GM12873 (cell line): ENCODE data around the gene COL5A1.

Source experiments
- TF ChIP-seq, protein P1 (sequence below): IDR thresholded peaks from 2 replicates; pipeline ENCODE4 v1.5.1; 2012; ENCODE audit warnings: low read depth, mild to moderate bottlenecking, moderate library complexity, low read length, control low read depth; ENCODE audit not compliant: insufficient read depth; ENCODE audit errors: missing control alignments

COL5A1 gene

DNA sequence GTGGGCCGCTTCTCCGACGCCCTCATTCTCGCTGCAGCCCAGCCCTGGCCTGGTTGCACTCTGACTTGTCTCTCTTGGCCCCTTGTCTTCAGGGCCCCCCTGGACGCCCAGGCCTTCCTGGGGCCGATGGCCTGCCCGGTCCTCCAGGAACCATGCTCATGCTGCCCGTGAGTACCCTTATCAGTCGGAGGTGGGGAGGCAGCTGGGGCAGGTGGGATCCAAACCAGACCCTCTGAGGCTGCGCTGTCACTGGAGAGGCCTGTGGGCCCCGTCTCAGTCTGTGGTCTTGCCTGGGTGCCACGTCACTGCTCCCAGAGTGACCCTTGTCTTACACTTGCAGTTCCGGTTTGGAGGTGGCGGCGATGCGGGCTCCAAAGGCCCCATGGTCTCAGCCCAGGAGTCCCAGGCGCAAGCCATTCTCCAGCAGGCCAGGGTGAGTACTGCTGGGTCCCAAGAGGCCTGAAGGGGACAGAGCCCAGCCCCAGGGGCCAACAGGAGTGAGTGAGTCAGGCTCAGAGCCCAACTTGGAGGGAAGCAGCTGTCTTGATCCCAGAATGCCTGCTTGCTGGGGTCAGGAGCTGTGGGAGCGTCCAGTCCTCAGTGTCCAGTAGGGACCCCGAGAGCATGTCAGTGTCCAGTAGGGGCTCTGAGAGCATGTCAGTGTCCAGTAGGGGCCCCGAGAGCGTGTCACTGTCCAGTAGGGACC is 109.0 kb downstream of the COL5A1 start:
- TF ChIP-seq, protein P1, sequence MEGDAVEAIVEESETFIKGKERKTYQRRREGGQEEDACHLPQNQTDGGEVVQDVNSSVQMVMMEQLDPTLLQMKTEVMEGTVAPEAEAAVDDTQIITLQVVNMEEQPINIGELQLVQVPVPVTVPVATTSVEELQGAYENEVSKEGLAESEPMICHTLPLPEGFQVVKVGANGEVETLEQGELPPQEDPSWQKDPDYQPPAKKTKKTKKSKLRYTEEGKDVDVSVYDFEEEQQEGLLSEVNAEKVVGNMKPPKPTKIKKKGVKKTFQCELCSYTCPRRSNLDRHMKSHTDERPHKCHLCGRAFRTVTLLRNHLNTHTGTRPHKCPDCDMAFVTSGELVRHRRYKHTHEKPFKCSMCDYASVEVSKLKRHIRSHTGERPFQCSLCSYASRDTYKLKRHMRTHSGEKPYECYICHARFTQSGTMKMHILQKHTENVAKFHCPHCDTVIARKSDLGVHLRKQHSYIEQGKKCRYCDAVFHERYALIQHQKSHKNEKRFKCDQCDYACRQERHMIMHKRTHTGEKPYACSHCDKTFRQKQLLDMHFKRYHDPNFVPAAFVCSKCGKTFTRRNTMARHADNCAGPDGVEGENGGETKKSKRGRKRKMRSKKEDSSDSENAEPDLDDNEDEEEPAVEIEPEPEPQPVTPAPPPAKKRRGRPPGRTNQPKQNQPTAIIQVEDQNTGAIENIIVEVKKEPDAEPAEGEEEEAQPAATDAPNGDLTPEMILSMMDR = no peak

DNA sequence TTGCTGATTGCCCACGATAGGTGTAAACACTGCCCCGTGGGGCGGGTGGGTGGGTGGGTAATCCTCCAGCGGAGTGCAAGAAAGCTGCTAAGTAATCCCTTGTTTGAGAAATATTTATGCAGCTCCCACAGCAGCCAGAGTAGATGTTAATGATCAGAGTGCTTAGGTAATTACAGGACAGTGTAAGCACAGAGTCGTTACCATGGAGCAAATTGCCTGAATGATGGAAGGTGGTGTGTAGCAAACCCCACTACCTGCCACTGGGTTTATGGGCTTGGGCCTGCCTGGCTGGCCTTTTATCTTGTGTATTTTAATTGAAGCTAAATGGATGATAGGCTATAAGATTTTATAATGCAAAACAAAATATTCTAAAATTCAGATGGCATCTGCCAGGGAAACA is 110.0 kb downstream of the COL5A1 start:
- TF ChIP-seq, protein P1 = no peak

DNA sequence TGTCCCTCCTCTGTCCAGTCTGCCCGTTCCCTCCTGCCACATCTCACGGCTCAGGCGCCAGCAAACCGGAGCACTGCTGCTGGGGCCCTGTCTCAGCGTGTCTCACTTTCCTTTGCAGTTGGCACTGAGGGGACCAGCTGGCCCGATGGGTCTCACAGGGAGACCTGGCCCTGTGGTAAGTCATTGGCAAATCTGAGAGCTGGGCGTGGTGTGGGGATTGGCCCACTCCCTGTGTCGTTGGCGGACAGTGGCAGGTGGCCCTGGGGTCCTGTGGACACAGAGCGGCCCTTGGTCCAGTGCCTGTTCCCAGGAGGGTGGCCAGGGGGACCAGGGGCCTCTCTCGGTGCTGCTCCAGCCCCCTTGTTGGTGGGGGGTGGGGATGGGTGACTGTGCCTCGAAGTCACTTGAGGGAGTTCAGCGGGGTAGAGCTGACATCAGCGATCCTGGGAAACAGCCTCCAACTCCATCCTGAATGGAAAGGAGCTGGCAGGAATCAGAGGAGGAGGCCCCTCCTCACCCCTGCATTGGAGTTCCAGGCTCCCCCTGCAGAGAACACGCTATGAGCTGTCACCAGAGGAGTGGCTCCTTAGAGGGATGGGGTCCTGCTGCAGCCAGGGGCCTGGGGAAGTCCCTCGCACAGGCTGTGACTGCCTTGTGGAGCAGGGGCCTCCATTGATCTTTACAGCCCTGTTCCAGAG is 111.0 kb downstream of the COL5A1 start:
- TF ChIP-seq, protein P1 = no peak

DNA sequence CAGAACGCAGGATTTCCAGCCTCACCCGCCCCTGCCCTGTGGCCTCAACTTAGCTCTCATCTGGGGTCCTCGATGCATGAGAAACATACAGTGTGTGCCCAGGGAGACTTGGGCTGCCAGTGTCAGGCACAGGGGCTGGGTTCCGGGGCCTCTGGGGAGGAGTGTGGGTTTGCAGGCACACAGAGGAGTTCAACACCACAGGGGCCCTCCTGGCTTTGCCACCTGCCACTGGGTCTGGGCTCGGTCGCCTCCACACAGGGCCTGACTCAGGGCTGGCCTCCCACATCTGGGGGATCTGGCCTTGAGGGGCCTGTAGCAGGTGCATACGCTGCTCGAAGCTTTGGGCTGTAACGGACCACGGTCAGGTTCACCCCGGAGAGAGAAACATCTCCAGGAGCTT is 111.6 kb downstream of the COL5A1 start:
- TF ChIP-seq, protein P1 = no peak

DNA sequence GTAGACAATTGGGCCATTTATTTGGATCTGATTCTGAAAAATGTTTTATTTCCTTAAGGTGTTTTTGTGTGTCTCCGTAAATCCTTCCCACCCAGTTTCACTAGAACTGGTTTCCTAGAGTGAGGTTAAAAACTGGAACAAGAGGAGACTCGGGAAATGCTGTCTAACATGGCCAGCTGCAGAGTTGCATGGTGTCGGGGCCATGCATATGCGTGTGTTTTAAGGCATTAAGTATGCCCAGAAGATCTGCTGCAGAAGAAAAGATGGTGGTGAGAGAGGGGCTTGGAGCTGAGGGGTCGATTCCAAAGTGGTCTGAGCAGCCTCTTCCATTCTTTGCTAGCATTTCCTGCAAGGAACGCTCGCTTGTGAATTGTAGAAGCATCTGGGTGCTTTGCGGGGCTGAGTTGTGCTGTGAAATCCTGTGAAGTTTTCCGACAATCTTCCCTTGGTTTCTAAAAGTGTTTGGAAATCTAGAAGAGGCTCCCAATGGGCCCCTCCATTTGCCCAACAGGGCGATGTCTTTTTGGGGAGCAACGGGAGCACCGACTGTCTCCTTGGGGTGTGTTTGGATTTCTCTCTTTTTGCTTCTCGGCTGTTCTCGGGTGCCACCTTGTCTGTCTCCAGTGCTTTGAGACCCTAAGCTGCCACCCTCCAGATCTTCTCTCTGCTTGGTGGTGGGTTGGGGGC is 113.8 kb downstream of the COL5A1 start:
- TF ChIP-seq, protein P1 = no peak

DNA sequence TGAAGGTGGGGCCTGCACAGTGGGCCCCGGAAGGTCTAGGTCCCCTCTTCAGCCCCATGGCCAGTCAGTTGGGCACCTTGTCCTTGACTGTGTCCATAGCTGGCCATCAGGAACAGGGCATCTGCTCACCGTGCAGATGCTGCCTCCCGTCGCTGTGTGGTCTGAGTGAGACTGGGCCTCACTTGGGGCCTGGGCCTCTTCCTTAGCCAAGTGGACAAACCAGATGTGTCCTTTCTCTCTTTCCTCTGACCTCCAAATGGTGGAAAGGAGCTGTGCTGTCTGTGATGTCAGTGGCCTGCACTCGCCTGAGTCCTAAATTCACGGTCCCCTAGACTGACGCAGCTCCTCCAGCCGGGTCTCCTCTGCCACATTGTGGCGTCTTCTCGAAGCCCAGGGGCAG is 114.5 kb downstream of the COL5A1 start:
- TF ChIP-seq, protein P1 = no peak
